Measurements from ENCODE around the gene MAN2B2. TPM values are rescaled to one million over a fixed set of nuclear protein-coding genes. Genes with fewer than 3 reads are reported as not detected.

MAN2B2 gene
- total and polyA plus RNA-seq, 9 donors, result 19.1 to 49.2 (median 40.0) TPM

DNA sequence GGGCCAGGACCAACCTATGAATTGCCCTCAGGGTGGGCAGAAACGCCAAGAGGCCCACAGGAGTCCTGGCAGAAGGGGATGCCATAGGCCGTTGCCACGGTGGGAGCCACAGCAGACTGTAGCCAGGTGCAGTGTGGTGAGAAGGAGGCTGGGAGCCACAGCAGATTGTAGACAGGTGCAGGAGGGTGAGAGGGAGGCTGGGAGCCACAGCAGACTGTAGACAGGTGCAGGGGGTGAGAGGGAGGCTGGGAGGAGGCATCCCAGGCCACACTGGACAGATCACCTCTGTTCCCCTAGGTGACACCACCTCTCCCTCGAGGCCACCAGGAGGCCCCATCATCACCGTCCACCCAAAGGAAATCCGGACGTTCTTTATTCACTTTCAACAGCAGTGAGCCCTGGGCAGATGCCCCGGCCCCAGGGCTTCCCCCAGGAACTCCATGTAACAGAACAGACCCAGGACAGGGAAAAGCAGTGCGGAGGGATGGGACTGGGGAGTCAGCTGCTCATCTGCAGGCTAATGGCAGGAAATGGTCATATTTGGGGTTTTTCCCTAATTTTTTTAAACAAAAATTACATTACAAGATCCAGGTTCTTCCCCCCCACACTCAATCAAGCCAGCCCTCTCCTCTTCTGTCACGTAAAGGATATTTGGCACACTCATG is 46.0 kb downstream of the MAN2B2 start:
- TF ChIP-seq POLR2A (IDR thresholded peaks at IDR 0.05), result no peak
- TF ChIP-seq, protein P1, sequence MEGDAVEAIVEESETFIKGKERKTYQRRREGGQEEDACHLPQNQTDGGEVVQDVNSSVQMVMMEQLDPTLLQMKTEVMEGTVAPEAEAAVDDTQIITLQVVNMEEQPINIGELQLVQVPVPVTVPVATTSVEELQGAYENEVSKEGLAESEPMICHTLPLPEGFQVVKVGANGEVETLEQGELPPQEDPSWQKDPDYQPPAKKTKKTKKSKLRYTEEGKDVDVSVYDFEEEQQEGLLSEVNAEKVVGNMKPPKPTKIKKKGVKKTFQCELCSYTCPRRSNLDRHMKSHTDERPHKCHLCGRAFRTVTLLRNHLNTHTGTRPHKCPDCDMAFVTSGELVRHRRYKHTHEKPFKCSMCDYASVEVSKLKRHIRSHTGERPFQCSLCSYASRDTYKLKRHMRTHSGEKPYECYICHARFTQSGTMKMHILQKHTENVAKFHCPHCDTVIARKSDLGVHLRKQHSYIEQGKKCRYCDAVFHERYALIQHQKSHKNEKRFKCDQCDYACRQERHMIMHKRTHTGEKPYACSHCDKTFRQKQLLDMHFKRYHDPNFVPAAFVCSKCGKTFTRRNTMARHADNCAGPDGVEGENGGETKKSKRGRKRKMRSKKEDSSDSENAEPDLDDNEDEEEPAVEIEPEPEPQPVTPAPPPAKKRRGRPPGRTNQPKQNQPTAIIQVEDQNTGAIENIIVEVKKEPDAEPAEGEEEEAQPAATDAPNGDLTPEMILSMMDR (IDR thresholded peaks at IDR 0.05), result no peak
- no peak for TF ChIP-seq EP300 (IDR thresholded peaks at IDR 0.05)
- intact Hi-C loops (cut with DNase I), result no loop called here
- Histone ChIP-seq H3K4me3 (no peak overlapping the region), H3K4me1 (ENCODE audit: insufficient read depth) (peaks cover 3% of the 10 kb centered on the region), H3K36me3 (no peaks in the 10 kb centered on the region), H3K27ac (no peak overlapping the region), H3K27me3 (no peaks in the 10 kb centered on the region), H3K9me3 (peaks cover 0 to 5% of the 10 kb centered on the region in 2 donors)
- no peak for DNase-seq
- WGBS, 3 donors, result 84 to 85% (median 84%) methylated on average over 10 of the region's 10 CpGs

GRCh38 chr4:6621556-6621927 is 46.6 kb downstream of the MAN2B2 start:
- no peak for DNase-seq
- H3K27me3 ChIP-seq, result no peaks in the 10 kb centered on the region

GRCh38 chr4:6622744-6623143 is 47.8 kb downstream of the MAN2B2 start:
- WGBS, 3 donors, result 82 to 88% (median 83%) methylated on average over 2 of the region's 2 CpGs
- H3K27ac ChIP-seq, result no peak overlapping the region
- no peak for TF ChIP-seq POLR2A (IDR thresholded peaks at IDR 0.05)
- no peak for TF ChIP-seq EP300 (IDR thresholded peaks at IDR 0.05)
- TF ChIP-seq, protein P1 (IDR thresholded peaks at IDR 0.05), result no peak

More at GRCh38 chr4:6621556-6621927, 46.6 kb downstream of the MAN2B2 start:
- 89 to 95% (median 94%) methylated on average over 13 of the region's 13 CpGs for WGBS, 3 donors
- TF ChIP-seq POLR2A (IDR thresholded peaks at IDR 0.05), result no peak
- TF ChIP-seq EP300 (IDR thresholded peaks at IDR 0.05), result no peak
- TF ChIP-seq, protein P1 (IDR thresholded peaks at IDR 0.05), result no peak
- intact Hi-C loops (cut with DNase I), result no loop called here
- no peak overlapping the region for H3K4me3 ChIP-seq
- H3K9me3 ChIP-seq, result no peaks in the 10 kb centered on the region
- H3K27ac ChIP-seq, result no peak overlapping the region
- H3K36me3 ChIP-seq, result no peaks in the 10 kb centered on the region
- peaks cover 3% of the 10 kb centered on the region for H3K4me1 ChIP-seq (ENCODE audit: insufficient read depth)

GRCh38 chr4:6625256-6625655 is 50.3 kb downstream of the MAN2B2 start:
- Histone ChIP-seq H3K4me3 (no peak overlapping the region), H3K27ac (no peak overlapping the region), H3K4me1 (ENCODE audit: insufficient read depth) (peaks cover 3% of the 10 kb centered on the region), H3K9me3 (no peaks in the 10 kb centered on the region), H3K36me3 (no peaks in the 10 kb centered on the region), H3K27me3 (no peaks in the 10 kb centered on the region)
- DNase-seq, result no peak
- TF ChIP-seq EP300 (IDR thresholded peaks at IDR 0.05) (no peak), POLR2A (IDR thresholded peaks at IDR 0.05) (no peak)
- TF ChIP-seq, protein P1 (IDR thresholded peaks at IDR 0.05), result no peak
- intact Hi-C loops (cut with DNase I), result no loop called here
- WGBS, 3 donors, result 68 to 83% (median 70%) methylated on average over 9 of the region's 9 CpGs

More at GRCh38 chr4:6622744-6623143, 47.8 kb downstream of the MAN2B2 start:
- no peak for DNase-seq
- H3K9me3 ChIP-seq, result no peaks in the 10 kb centered on the region
- no peaks in the 10 kb centered on the region for H3K36me3 ChIP-seq
- H3K27me3 ChIP-seq, result no peaks in the 10 kb centered on the region
- H3K4me1 ChIP-seq (ENCODE audit: insufficient read depth), result peaks cover 3% of the 10 kb centered on the region
- H3K4me3 ChIP-seq, result no peak overlapping the region
- intact Hi-C loops (cut with DNase I), result no loop called here
